Astrocyte of the spinal cord (primary cell): ENCODE data around the gene ZFP14.

ENCODE experiments used
- DNase-seq: peaks from one replicate; pipeline ENCODE4 v3.0.0; 2011; ENCODE audit warnings: low read depth, low spot score
- H3K4me3 ChIP-seq: 2 replicates; pipeline ENCODE4 v1.5.1; 2011; ENCODE audit warnings: low read depth, mild to moderate bottlenecking, low read length, moderate library complexity
- CTCF ChIP-seq: IDR thresholded peaks from 2 replicates; pipeline ENCODE4 v1.5.1; 2012; ENCODE audit warnings: low read depth, mild to moderate bottlenecking, low read length, inconsistent platforms
- in situ Hi-C: cut with HindIII; loops from 2 replicates; pipeline ENCODE4 v1.10.0; 2017; ENCODE audit warnings: low sequenced_read_pairs

The ZFP14 gene

DNA sequence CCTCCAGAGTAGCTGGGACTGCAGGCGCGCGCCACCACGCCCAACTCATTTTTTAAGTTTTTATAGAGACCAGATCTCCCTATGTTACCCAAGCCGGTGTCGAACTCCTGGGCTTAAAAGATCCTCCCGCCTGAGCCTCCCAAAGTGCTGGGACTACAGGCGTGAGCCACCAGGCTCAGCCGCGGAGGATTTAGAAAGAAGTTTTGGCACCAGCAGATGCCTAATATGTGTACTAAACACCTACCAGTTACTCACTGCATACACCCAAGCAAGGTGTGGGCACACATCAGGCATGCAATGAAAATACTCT, 464 bp upstream of the ZFP14 start:
- DNase-seq, result no peak
- TF ChIP-seq CTCF, result no peak
- in situ Hi-C loops, result no loop called here
- H3K4me3 ChIP-seq, result peak overlapping the region; percentile 88

GRCh38 chr19:36377541-36378178, 1.3 kb downstream of the ZFP14 start:
- in situ Hi-C loops, result no loop called here

GRCh38 chr19:36373638-36374156, 5.3 kb downstream of the ZFP14 start:
- no peak for TF ChIP-seq CTCF
- in situ Hi-C loops, result no loop called here
- H3K4me3 ChIP-seq, result no peak overlapping the region
- DNase-seq, result no peak

More at GRCh38 chr19:36377541-36378178, 1.3 kb downstream of the ZFP14 start:
- peak overlapping the region; percentile 88 for H3K4me3 ChIP-seq
- TF ChIP-seq CTCF, result no peak
- DNase-seq, result no peak

DNA sequence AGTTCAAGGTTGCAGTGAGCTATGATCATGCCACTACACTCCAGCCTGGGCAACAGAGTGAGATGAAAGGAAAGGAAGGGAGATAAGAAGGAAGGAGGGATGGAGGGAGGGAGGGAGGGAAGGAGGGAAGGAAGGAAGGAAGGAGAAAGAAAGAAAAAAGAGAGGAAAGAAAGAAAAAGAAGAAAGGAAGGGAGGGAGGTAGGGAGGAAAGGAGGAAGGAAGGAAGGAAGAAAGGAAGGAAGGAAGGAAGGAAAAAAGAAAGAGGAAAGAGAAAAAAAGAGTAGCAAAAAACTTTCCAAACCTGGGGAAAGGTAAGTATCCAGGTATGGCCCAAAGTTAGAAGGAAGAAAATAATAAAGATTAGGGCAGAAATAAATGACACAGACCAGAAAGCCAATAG, 7.1 kb downstream of the ZFP14 start:
- DNase-seq, result no peak
- no peak overlapping the region for H3K4me3 ChIP-seq
- TF ChIP-seq CTCF, result no peak
- in situ Hi-C loops, result no loop called here

DNA sequence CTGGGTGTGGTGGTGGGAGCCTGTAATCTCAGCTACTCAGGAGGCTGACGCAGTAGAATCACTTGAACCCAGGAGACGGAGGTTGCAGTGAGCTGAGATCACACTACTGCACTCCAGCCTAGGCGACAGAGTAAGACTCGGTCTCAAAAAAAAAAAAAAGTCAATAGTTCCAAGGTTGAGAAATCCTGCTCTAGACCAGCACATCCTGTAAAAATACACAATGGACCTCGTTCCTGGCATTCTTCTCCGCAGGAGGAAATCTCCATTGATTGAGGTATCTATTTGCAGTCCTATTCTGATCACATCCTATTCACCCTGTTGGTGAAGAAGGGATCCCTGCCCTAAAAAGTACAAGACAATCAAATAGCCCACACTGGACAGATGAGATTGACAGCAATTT, 15.2 kb downstream of the ZFP14 start:
- H3K4me3 ChIP-seq, result no peak overlapping the region
- no peak for DNase-seq
- no peak for TF ChIP-seq CTCF
- in situ Hi-C loops, result no loop called here

DNA sequence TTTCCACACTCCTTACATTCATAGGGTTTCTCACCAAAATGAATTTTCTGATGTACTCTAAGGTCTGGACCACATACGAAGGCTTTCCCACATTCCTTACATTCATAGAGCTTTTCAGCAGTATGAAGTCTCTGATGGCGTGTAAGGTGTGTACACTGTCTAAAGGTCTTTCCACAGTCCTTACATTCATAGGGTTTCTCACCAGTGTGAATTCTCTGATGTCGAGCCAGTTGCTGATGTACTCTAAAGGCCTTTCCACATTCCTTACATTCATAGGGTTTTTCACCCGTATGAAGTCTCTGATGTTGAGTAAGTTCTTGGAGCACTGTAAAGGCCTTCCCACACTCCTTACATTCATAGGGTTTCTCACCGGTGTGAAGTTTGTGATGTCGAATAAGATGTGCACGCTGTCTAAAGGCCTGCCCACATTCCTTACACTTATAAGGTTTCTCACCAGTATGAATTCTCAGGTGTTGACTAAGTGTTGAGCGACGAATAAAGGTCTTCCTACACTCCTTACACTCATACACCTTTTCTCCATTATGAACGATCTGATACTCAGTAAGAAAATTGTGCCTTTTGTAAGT, 38.1 kb downstream of the ZFP14 start:
- in situ Hi-C loops, result no loop called here
- TF ChIP-seq CTCF, result no peak
- no peak for DNase-seq
- H3K4me3 ChIP-seq, result no peak overlapping the region
